Fibroblast of peridontal ligament (primary cell): ENCODE results near the gene PTPRC.

Experiments
- DNase-seq: peaks from one replicate; pipeline ENCODE4 v3.0.0-alpha.2; 2010; ENCODE audit errors: extremely low read depth

The PTPRC gene

DNA sequence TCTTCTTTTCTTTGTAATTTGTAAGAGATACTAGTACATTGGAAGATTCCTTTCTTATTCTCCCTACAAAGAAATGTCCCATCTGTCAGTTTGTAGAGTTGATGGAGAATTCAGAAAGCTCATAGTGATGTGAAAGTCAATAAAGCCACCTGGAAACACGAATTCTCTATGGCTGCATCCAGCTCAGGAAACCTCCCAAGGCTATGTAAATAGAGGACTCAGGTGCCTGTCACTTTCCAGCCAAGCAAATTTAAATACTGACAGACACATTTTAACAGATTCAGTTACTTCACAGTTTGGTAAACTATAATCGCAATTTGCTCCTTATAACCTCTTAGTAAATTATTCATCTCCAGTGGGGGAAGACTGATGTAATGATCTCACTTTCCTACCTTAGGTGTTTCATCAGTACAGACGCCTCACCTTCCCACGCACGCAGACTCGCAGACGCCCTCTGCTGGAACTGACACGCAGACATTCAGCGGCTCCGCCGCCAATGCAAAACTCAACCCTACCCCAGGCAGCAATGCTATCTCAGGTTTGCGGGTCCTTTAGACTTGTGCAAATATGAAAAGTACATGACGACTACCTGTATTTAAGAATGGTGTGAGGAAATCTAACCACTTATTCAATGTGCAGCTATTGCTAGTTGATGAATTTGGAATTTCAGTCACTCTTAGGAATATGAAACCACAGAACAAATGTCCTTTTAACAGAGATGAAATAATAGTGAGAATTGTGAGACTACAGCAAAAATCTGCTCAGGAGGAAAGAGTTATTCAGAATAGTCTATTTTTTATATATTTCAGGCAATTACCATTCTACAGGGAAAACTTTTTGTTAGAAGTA is 60.6 kb downstream of the PTPRC start:
- DNase-seq = peak; percentile 30

DNA sequence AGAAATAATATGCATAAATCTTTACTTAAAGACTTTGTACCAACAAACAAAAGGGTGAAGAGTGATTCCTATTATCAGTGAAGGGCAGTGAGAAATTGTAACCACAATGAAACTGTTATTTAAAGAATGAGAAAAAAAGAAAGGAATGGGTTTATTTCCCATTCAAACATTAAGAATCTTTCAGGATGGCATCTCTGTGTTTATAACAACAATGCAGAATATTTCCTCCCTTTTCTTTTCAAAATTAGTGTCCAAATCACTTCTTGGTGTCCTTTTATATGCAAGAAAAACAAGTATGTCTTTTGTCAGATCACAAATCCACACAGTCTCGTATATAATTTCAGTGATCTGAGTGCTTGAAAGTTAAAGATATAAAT is 61.2 kb downstream of the PTPRC start:
- no peak for DNase-seq

DNA sequence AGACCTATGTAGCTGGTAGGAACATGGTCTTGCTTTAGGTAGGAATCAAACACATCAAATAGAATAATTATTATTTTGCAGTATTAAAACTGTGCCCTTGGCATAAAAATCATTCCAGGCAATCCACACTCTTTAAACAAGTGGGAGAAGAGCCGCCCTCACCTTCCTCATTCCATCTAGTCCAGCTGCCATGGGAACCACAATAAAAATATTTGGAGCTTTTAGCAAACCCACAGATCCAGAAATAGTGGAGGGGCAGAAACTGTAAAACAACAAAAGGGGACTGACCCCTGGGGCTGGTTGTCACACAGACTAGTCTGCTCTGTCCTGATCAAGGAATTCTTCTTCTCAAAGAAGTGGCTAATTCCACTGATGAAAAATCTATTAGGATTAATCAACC is 61.6 kb downstream of the PTPRC start:
- no peak for DNase-seq

- peak; percentile 23 for DNase-seq
Measured at GRCh38 chr1:198701250-198701649, 62.4 kb downstream of the PTPRC start.

DNA sequence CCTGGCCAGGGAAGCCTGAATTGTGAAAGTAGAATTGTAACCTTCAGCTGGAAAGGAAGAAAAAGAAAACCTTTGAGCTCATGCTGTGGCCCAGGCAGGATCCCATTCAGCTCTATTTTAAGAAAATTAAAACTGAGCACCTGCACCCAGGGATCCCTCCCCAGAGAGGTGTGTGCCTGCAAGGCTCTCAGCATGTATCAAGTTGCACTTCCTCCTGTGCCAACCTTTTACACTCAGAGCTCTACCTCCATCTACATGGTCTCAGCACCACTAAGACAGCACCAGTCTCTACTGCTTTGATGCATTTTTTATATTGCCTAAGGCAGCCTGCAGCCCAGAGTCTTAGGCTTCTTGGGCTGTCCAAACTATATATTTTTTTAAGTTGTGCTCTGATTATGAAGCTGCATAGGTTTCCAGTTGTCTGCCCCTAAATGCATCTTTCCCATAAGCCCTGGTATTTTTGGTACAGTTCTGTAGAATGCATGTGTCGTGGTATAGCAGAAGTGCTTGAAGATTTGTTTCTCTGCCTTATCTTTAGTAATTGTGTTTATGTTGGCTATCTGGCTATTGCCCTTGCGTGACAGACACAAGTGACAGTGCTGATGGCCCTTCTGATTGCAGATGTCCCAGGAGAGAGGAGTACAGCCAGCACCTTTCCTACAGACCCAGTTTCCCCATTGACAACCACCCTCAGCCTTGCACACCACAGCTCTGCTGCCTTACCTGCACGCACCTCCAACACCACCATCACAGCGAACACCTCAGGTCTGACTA is 63.1 kb downstream of the PTPRC start:
- no peak for DNase-seq

GRCh38 chr1:198708761-198709525 is 70.1 kb downstream of the PTPRC start:
- DNase-seq = no peak

DNA sequence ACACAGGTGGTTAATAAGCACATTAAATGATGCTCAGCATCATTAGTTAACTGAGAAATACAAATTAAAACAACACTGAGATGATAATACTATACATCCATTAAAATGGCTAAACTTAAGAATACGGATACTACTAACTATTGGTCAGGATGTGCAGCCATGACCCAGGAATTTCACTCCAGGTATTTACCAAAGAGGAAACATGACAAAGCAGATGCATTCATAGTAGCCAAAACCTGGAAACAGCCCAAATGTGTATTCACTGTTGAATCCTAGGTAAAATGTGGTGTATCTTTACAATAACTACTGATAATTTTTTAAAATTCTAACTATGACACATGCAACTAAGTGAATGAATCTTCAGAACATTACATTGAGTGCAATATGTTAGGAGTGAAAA is 73.0 kb downstream of the PTPRC start:
- no peak for DNase-seq

GRCh38 chr1:198713081-198713480 is 74.2 kb downstream of the PTPRC start:
- DNase-seq = peak; percentile 52

DNA sequence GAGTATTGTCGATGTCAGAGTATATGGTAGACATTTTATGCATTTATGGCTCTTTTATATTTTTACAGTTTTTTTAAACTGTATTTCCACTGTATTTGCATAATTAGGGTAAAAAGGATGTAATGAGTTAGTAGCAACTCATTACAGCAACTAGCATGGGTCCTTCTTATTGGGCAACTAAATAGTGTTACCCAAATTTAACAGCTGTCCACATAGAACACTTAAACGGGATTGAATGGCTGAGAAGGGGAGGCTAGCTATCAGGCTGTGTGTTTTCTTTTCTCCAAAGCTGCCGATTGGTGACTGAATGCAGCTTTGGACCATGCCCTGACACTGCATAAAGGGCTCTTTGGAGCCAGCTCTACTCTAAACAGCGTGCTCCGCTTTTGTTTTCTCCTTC is 75.4 kb downstream of the PTPRC start:
- DNase-seq = no peak

- DNase-seq = no peak
Measured at GRCh38 chr1:198716051-198716450, 77.2 kb downstream of the PTPRC start.

- no peak for DNase-seq
Measured at GRCh38 chr1:198717510-198717909, 78.7 kb downstream of the PTPRC start.

DNA sequence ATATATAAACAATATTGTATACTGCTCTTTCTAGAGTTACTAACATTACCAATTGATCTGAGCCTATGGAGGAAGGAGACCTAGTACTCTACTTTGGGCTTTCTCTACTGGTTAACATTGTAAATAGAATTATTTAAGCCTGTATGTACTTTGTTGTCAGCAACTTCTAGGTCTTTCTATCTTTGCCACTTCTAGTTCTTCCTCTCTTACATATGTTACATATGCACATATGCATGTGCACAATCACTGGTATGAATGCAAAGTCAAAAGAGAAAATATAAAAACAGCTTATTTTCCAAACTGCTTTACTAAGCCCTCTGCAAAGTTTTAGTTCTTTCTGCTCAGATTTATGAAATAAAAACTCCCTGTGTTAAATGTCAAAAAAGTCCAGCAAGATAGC is 84.3 kb downstream of the PTPRC start:
- DNase-seq = no peak

GRCh38 chr1:198725090-198725489 is 86.2 kb downstream of the PTPRC start:
- DNase-seq = no peak

- peak; percentile 64 for DNase-seq
Measured at GRCh38 chr1:198726455-198726854, 87.6 kb downstream of the PTPRC start.

GRCh38 chr1:198729195-198729863 is 90.5 kb downstream of the PTPRC start:
- no peak for DNase-seq

DNA sequence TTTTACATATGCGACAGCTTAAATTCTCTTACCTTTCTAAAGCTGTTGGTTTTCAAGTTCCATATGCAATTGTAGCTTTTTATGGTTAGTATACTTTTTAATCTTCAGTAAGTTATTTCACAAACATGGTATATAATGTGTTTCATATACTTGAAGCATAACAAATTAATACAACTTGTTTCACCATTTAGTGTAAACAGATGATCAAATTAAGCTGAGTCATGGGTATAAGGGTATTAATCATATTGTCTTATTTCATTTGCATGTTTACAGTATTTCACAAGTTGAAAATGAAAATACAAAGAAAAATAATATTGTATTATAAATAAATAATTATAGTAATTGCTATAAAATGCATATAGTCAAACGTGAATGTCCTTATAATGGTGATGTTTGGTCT is 92.1 kb downstream of the PTPRC start:
- no peak for DNase-seq

GRCh38 chr1:198734323-198735008 is 95.6 kb downstream of the PTPRC start:
- no peak for DNase-seq

DNA sequence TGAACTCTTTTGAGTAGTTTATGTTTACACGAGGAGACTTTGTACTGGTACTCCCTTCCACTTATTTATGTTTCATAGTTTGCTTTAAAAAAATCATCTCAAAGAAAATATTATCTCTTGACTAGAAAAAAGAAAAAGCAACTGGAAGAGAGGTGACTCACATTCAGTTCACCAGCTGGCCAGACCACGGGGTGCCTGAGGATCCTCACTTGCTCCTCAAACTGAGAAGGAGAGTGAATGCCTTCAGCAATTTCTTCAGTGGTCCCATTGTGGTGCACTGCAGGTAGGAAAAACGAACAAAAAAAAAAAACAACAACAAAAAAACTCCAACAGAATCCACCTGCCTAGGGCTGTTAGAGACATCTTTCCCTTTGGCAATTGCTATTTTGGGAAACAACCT is 102.9 kb downstream of the PTPRC start:
- peak; percentile 21 for DNase-seq

DNA sequence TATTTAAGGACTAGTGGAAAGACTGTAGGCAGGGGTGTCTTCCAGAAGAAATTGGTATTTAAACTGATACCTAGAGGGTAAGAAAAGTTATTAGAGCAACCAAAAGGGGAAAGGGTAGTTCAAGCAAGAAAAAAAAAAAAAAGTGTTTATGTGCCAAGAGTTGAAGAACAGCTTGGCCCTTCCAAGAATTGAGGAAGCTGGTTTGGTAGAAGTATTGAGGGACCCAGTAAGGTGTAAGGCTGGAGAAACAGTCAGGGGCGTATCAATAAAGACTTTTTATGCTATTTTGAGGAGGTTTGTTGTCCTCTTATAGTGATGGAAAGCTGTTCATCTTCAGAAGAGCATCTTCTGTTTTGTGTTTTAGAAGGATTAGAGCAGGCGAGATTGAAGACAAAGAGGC is 108.3 kb downstream of the PTPRC start:
- no peak for DNase-seq

DNA sequence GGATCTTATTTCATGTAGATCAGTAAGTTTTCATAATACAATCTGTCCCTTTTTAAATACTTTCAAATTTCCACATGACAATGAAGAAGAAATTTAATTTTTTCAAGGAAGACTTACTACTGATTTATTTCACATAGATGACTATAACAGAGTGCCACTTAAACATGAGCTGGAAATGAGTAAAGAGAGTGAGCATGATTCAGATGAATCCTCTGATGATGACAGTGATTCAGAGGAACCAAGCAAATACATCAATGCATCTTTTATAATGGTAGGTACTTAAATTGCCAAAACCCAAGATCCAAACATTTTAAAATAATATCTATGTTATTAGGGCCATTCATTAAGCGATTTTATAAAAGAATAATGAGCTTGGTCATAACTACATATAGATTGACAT is 110.4 kb downstream of the PTPRC start:
- DNase-seq = no peak

DNA sequence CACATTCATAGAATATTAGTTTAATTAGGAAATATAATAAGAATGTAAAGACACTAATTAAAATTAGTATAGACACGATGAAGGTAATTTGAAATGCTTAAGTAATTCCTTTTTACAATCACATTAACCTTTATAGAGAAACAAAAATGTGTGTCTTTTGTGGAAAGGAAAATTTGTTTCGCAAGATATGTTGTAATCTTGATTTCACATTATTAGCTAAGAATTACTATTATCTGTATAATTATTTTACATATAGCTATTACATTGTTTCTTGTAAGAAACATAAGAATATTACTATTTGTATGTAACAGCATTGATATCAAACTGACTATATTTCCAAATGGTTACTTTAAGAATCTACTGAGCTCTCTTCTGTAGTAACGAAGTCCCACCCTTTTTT is 111.2 kb downstream of the PTPRC start:
- no peak for DNase-seq
